Glutamatergic neuron (in vitro differentiated cells): Measurements from ENCODE around the gene GAL. TPM values are rescaled to one million over a fixed set of nuclear protein-coding genes. Genes with fewer than 3 reads are reported as not detected.

Source experiments
- DNase-seq: peaks from one replicate; pipeline ENCODE4 v3.0.0; 2022
- H3K27ac Mint-ChIP-seq: one replicate; pipeline ENCODE4 v1.8.0; 2020; ENCODE audit warnings: mild to moderate bottlenecking, mixed read lengths, inconsistent platforms; ENCODE audit not compliant: unreplicated experiment
- H3K27me3 Mint-ChIP-seq: one replicate; pipeline ENCODE4 v1.8.0; 2020; ENCODE audit warnings: mild to moderate bottlenecking, moderate library complexity, mixed read lengths, inconsistent platforms; ENCODE audit not compliant: unreplicated experiment
- H3K36me3 Mint-ChIP-seq: one replicate; pipeline ENCODE4 v1.8.0; 2020; ENCODE audit warnings: mild to moderate bottlenecking, mixed read lengths, inconsistent platforms; ENCODE audit not compliant: unreplicated experiment
- H3K4me1 Mint-ChIP-seq: one replicate; pipeline ENCODE4 v1.8.0; 2020; ENCODE audit warnings: mild to moderate bottlenecking, low read depth, mixed read lengths, inconsistent platforms; ENCODE audit not compliant: unreplicated experiment
- H3K4me3 Mint-ChIP-seq: one replicate; pipeline ENCODE4 v1.8.0; 2020; ENCODE audit warnings: mild to moderate bottlenecking, mixed read lengths, inconsistent platforms; ENCODE audit not compliant: unreplicated experiment
- H3K9me3 Mint-ChIP-seq: one replicate; pipeline ENCODE4 v1.8.0; 2020; ENCODE audit warnings: mild to moderate bottlenecking, moderate library complexity, mixed read lengths, inconsistent platforms; ENCODE audit not compliant: unreplicated experiment
- CTCF ChIP-seq: fragments of 200-600 bp; sonication (generic); IDR thresholded peaks from one replicate; pipeline ENCODE4 v1.5.0; 2021; ENCODE audit not compliant: partially characterized antibody, unreplicated experiment
- total RNA-seq: library from RNA; stranded (reverse); fragmentation: NEBNext Ultra II Directional; extraction: Animal tissue kit (Norgen Biotek cat#: 25700); gene quantifications from one replicate; pipeline ENCODE4 v1.2.1, GENCODE V29; 2021; ENCODE audit not compliant: unreplicated experiment

GAL gene
- total RNA-seq, 1 donor from 2014 or later = 37.6 TPM

- Mint-ChIP-seq H3K36me3 (no peaks in the 10 kb centered on the region), H3K9me3 (peaks cover 5% of the 10 kb centered on the region), H3K4me3 (no peak overlapping the region), H3K27ac (no peak overlapping the region), H3K4me1 (no peaks in the 10 kb centered on the region), H3K27me3 (peaks cover 5% of the 10 kb centered on the region)
- DNase-seq = no peak
- TF ChIP-seq CTCF = no peak
These were observed 7.0 kb downstream of the GAL start for GRCh38 chr11:68691402-68691784.

DNA sequence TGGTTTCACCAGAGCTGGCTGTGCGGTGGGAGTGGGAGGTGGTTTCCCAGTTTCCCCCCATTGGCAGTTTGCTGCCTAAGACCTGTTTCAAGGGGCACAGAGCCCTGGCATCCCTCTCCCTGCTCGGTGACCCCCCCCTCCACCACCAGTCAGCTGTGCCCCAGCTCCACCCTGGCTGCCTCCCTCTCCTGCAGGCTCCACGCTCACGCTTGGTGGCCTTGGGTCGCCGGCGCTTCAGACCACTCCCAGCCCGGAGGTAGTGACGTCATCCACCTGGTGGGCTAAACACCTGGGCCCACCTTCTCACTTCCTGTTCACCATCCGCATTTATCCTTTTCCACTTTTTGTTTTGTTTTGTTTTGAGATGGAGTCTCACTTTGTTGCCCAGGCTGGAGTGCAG is 7.8 kb downstream of the GAL start:
- no peak for TF ChIP-seq CTCF
- H3K27ac Mint-ChIP-seq = no peak overlapping the region
- H3K4me3 Mint-ChIP-seq = no peak overlapping the region
- H3K27me3 Mint-ChIP-seq = peaks cover under 1% of the 10 kb centered on the region
- no peak for DNase-seq
- no peaks in the 10 kb centered on the region for H3K4me1 Mint-ChIP-seq
- no peaks in the 10 kb centered on the region for H3K36me3 Mint-ChIP-seq
- peaks cover 5% of the 10 kb centered on the region for H3K9me3 Mint-ChIP-seq

GRCh38 chr11:68692871-68693483 is 8.6 kb downstream of the GAL start:
- no peak for TF ChIP-seq CTCF
- H3K9me3 Mint-ChIP-seq = peaks cover 8% of the 10 kb centered on the region
- H3K36me3 Mint-ChIP-seq = no peaks in the 10 kb centered on the region
- H3K27me3 Mint-ChIP-seq = no peaks in the 10 kb centered on the region
- no peak overlapping the region for H3K27ac Mint-ChIP-seq
- no peaks in the 10 kb centered on the region for H3K4me1 Mint-ChIP-seq
- no peak overlapping the region for H3K4me3 Mint-ChIP-seq
- DNase-seq = no peak

DNA sequence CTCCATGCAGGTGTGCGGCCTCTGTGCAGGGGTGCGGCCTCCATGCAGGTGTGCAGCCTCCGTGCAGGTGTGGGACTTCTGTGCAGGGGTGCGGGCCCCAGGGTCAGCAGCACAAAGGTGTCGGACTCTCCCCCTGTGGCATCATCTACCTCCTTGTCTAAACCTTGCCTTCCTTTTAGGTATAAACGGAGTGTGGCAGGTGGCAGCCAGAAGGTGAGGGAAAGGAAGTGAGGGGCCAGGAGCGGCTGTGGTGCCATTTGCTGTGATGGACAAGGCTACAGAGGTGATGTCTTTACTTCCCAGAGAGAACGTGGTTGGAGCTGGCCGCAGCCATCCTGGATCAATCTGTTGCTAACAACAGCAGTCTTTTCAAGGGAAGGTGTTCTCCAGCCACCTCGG is 9.1 kb downstream of the GAL start:
- Mint-ChIP-seq H3K27me3 (no peaks in the 10 kb centered on the region), H3K36me3 (no peaks in the 10 kb centered on the region), H3K4me1 (no peaks in the 10 kb centered on the region), H3K9me3 (peaks cover 8% of the 10 kb centered on the region), H3K4me3 (no peak overlapping the region), H3K27ac (no peak overlapping the region)
- no peak for TF ChIP-seq CTCF
- no peak for DNase-seq

- H3K4me3 Mint-ChIP-seq = no peak overlapping the region
These were observed 10.3 kb downstream of the GAL start for GRCh38 chr11:68694431-68695297.

More at GRCh38 chr11:68694431-68695297, 10.3 kb downstream of the GAL start:
- TF ChIP-seq CTCF = no peak
- Mint-ChIP-seq H3K9me3 (peaks cover 6% of the 10 kb centered on the region), H3K4me1 (no peaks in the 10 kb centered on the region), H3K36me3 (no peaks in the 10 kb centered on the region), H3K27ac (no peak overlapping the region), H3K27me3 (no peaks in the 10 kb centered on the region)
- DNase-seq = no peak
